ENCODE results near the gene EME1. TPM values are rescaled to one million over a fixed set of nuclear protein-coding genes. Genes with fewer than 3 reads are reported as not detected.
A peak's percentile ranks its signal among the peaks of the same experiment; 100 is the strongest.

EME1 gene
- polyA plus RNA-seq, 2 of the 4 experiments (the other 2 are of a cell fraction) = 24.3 to 29.9 TPM

DNA sequence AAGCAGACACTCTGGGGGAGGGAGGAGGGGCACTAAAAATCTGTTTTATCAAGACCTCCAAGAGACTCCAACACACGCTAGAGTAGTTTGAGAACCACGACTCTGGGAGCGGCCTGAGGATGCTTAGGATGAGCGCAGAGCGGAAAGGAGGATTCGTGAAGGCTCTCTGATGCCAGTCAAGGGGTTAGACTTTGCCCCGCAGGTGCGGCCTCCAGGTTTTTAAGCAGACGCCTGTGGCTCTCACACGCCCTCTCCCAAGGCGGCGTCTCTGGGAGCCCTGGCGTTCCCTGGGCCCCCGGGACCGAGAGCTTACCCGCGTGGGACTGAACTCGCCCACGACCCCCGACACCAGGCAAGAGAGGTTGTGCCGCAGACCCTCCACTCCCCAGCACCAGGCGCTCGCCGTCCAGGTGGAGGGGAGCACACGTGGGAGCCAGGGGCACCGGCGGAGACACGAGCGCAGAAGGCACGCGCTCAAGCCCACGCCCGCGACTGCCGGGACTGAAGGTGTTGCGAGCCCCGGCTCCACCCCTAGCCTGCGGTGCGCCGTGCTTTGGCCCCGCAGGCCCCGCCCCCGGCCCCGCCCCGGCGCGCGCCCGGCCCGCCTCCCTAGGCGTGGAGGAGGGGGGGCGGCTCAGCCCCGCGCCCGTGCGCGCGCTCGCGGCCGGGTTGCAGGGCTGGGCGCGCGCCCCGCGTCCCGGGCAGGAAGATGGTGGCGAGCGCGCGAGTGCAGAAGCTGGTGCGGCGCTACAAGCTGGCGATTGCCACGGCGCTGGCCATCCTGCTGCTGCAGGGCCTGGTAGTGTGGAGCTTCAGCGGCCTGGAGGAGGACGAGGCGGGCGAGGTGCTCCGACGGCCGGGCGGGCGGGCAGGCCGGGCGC lies 27.4 kb upstream of the EME1 start, which contains the start of gene XYLT2 (continued):
- TF ChIP-seq, protein P1, sequence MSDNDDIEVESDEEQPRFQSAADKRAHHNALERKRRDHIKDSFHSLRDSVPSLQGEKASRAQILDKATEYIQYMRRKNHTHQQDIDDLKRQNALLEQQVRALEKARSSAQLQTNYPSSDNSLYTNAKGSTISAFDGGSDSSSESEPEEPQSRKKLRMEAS (IDR thresholded peaks at IDR 0.05) = peak; percentile 65

DNA sequence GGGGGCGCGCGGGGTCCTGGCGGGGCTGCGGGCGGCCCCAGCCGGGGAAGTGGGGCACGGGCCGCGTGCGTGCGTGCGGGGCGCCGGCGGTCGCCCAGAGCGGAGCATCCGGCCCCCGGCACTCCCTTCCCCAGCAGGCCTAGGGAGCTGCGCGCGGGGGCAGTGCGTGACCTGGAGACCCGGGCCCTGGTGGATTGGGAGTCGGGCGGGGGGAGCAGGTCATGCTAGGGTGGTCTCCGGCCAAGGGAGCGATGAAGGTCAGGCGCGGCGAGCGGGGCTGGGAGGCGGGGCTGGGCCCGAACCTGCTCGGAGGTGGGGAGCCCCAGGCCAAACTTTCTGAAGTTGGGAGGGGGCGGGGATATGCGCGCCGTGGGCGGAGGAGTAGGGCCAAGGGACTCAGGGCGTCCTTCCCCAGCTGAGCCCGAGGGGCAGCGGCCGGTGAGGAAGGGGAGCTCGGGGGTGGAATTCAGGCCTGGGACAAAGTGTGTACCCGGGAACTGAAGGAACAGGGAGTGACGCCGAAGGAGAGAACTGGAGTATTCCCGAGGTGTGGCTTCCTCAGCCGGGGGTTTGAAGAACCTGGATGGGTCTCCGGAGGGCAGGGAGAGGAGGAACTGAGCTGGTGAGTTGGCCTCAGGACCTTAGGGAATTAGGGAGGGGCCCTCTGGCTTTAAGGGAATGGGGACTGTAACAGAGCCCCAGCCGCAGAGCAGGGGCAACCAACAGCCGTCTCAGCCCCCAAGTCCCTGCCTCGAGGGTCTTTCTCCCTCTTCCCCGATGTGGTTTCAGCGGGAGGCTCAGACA lies 26.5 kb upstream of the EME1 start:
- no peaks in the 10 kb centered on the region for H3K9me3 ChIP-seq
- FAIRE-seq = no peak
- ChIA-PET POLR2A (interaction anchor here (0.5 to 2.0 kb wide), 6 partner anchors 14 to 51 kb away, joined by 3 to 6 read pairs (median 4); partner anchors contain the start of gene LRRC59), CTCF (interaction anchor here (0.5 to 7.6 kb wide), 8 partner anchors 16 to 816 kb away, joined by 3 to 87 read pairs (median 3); no protein-coding TSS in a partner anchor)
- H3K4me3 ChIP-seq = peak overlapping the region; percentile 95
- peak overlapping the region; percentile 94 to 99 for H3K27ac ChIP-seq
- peaks cover 27% of the 10 kb centered on the region for H3K4me1 ChIP-seq
- ATAC-seq = peak; percentile 46 to 53
- TF ChIP-seq EP300 (IDR thresholded peaks at IDR 0.05) = no peak
- TF ChIP-seq, protein P2, sequence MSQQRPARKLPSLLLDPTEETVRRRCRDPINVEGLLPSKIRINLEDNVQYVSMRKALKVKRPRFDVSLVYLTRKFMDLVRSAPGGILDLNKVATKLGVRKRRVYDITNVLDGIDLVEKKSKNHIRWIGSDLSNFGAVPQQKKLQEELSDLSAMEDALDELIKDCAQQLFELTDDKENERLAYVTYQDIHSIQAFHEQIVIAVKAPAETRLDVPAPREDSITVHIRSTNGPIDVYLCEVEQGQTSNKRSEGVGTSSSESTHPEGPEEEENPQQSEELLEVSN (IDR thresholded peaks at IDR 0.05; ENCODE audit: borderline replicate concordance, low read depth) = 0 out of 2 replicates have a peak, but pooled peaks have one; percentile 7
- TF ChIP-seq MYC (IDR thresholded peaks at IDR 0.05; ENCODE audit: borderline replicate concordance, low read length) = 0 out of 2 replicates have a peak, but pooled peaks have one; percentile 42
- TF ChIP-seq PHF8 (IDR thresholded peaks at IDR 0.05; ENCODE audit: borderline replicate concordance, low read depth) = 0 out of 2 replicates have a peak, but pooled peaks have one; percentile 37
- no peak for TF ChIP-seq EHF (CRISPR knock-in tag; IDR thresholded peaks at IDR 0.05)
- TF ChIP-seq JUN (IDR thresholded peaks at IDR 0.05) = 0 out of 5 replicates have a peak, but pooled peaks of 1 of the 2 experiments have one; percentile 36
- peak in 1 of 2 experiments; percentile 60 for DNase-seq (ENCODE audit: low read depth in 1 of 2, low spot score in 1 of 2)
- 5% methylated on average over 27 of the region's 57 CpGs for WGBS (ENCODE audit: missing lambda C conversion rate)
- peak overlapping the region; percentile 98 for H3K4me2 ChIP-seq

DNA sequence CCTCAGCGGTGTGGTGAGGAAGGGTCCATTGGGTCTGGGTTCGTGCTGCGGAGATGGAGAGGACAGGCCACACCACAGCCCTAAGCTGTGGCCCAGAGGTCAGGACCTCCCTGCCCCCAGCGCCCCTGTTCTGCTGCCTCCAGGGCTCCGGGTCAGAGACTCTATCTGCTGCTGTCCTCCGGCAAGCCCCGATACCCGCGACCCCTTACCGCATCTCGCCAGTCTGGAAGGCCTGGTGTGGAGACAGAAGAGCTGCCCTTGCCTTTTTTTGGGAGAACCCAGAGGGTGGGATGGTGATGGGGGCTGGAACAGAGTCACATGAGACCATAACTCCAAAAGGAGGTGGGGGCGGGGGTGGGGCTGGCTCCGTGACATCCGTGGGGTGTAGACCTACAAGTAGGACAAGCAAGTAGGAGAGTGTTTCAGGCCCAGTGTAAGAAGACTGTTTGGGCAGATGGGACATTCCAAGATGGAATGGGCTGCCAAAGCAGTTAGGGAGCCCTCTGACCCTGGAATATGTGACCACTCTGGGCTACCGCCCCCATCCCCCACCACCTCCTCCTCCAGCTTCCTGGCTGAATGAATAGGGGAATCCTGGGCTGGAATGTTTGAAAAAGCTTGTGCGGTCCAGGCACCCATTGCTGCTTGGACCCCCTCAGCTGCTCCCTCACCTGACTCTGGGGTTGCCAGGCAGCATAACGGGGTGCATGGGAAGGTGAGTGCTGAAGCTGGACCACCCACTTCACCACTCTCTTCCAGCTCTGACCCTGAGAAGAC lies 25.7 kb upstream of the EME1 start:
- ChIA-PET POLR2A (interaction anchor here (1.3 to 2.0 kb wide), 2 partner anchors 15 to 50 kb away, joined by 3 to 6 read pairs; partner anchors contain the start of gene LRRC59), CTCF (interaction anchor here (0.5 to 7.6 kb wide), 9 partner anchors 15 to 815 kb away, joined by 3 to 87 read pairs (median 3); partner anchors contain the start of gene COL1A1)
- peak in 1 of 2 experiments; percentile 13; a peak in 3 of 6 replicates for ATAC-seq

DNA sequence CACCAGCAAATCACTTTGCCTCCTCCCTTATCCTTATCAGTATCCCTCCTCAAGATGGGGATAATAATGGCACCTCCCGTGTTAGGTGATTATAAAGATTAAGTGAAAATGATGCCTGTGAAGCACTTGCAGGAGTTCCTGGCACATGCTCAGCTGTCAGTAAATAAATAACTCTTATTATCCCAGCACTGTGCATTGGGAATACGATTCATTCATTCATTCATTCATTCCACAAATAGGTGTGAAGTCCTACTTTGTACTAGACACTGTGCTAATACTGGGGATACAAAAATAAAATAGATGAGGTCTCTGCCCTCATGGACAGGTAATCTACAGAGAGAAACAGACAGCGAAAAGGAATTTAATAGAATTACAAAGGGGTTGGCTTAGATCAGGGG lies 25.1 kb upstream of the EME1 start:
- WGBS (ENCODE audit: missing lambda C conversion rate) = 84% methylated on average over 3 of the region's 3 CpGs
- FAIRE-seq (no peak), DNase-seq (ENCODE audit: low read depth in 1 of 2, low spot score in 1 of 2) (no peak), ATAC-seq (no peak)
- no peaks in the 10 kb centered on the region for H3K9me3 ChIP-seq
- peaks cover 27% of the 10 kb centered on the region for H3K4me1 ChIP-seq
- ChIA-PET CTCF (interaction anchor here (0.8 to 7.6 kb wide), 7 partner anchors 14 to 148 kb away, joined by 3 to 87 read pairs (median 4); partner anchors contain the start of genes COL1A1 and LRRC59), POLR2A (no interaction called here)
- no peak overlapping the region for H3K27ac ChIP-seq
- H3K4me2 ChIP-seq = peak overlapping the region; percentile 98; the same call in 2 of the 3 replicates
- no peak overlapping the region for H3K4me3 ChIP-seq
- TF ChIP-seq, protein P3, sequence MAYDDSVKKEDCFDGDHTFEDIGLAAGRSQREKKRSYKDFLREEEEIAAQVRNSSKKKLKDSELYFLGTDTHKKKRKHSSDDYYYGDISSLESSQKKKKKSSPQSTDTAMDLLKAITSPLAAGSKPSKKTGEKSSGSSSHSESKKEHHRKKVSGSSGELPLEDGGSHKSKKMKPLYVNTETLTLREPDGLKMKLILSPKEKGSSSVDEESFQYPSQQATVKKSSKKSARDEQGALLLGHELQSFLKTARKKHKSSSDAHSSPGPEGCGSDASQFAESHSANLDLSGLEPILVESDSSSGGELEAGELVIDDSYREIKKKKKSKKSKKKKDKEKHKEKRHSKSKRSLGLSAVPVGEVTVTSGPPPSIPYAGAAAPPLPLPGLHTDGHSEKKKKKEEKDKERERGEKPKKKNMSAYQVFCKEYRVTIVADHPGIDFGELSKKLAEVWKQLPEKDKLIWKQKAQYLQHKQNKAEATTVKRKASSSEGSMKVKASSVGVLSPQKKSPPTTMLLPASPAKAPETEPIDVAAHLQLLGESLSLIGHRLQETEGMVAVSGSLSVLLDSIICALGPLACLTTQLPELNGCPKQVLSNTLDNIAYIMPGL (CRISPR knock-in tag; IDR thresholded peaks at IDR 0.05; ENCODE audit: borderline replicate concordance) = no peak
- TF ChIP-seq NFE2L2 (conservative IDR thresholded peaks at IDR 0.05; ENCODE audit: low read length) (no peak), EP300 (IDR thresholded peaks at IDR 0.05) (no peak), RCOR1 (IDR thresholded peaks at IDR 0.05; ENCODE audit: low read depth, low read length) (no peak), CBX8 (IDR thresholded peaks at IDR 0.05) (no peak), ZSCAN20 (CRISPR knock-in tag; IDR thresholded peaks at IDR 0.05) (no peak), CEBPB (IDR thresholded peaks at IDR 0.05) (no peak), HOXB5 (CRISPR knock-in tag; IDR thresholded peaks at IDR 0.05) (no peak), HOXB13 (CRISPR knock-in tag; IDR thresholded peaks at IDR 0.05; ENCODE audit: low read depth) (no peak), CHD2 (IDR thresholded peaks at IDR 0.05; ENCODE audit: low read length, partially characterized antibody) (no peak), FOSB (CRISPR knock-in tag; IDR thresholded peaks at IDR 0.05) (no peak), ZFP36 (IDR thresholded peaks at IDR 0.05; ENCODE audit: borderline replicate concordance, partially characterized antibody) (no peak)
- TF ChIP-seq, protein P4, sequence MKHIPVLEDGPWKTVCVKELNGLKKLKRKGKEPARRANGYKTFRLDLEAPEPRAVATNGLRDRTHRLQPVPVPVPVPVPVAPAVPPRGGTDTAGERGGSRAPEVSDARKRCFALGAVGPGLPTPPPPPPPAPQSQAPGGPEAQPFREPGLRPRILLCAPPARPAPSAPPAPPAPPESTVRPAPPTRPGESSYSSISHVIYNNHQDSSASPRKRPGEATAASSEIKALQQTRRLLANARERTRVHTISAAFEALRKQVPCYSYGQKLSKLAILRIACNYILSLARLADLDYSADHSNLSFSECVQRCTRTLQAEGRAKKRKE (CRISPR knock-in tag; IDR thresholded peaks at IDR 0.05; ENCODE audit: low read depth) = no peak
- TF ChIP-seq, protein P1 (IDR thresholded peaks at IDR 0.05) = no peak

More for the DNA sequence above, 25.7 kb upstream of the EME1 start:
- FAIRE-seq (no peak), DNase-seq (ENCODE audit: low read depth in 1 of 2, low spot score in 1 of 2) (no peak)
- H3K27ac ChIP-seq = peak overlapping the region; percentile 94 to 99; a peak in 5 of 6 replicates
- H3K4me2 ChIP-seq = peak overlapping the region; percentile 98
- TF ChIP-seq POLR2AphosphoS2 (conservative IDR thresholded peaks at IDR 0.05; ENCODE audit: low read length) (0 out of 2 replicates have a peak, but pooled peaks have one; percentile 40), RFX5 (IDR thresholded peaks at IDR 0.05) (no peak)
- peaks cover 27% of the 10 kb centered on the region for H3K4me1 ChIP-seq
- peak overlapping the region; percentile 95 for H3K4me3 ChIP-seq
- H3K9me3 ChIP-seq = no peaks in the 10 kb centered on the region
- WGBS (ENCODE audit: missing lambda C conversion rate) = 81% methylated on average over 16 of the region's 17 CpGs

Data from A549 (cell line).